Measurements from ENCODE around the gene ITPKA. TPM values are rescaled to one million over a fixed set of nuclear protein-coding genes. Genes with fewer than 3 reads are reported as not detected.
A peak's percentile ranks its signal among the peaks of the same experiment; 100 is the strongest.

ITPKA gene
- total and polyA plus RNA-seq, 7 experiments from 2014 or later: 0.20 to 0.97 (median 0.22) TPM; not detected in 4

DNA sequence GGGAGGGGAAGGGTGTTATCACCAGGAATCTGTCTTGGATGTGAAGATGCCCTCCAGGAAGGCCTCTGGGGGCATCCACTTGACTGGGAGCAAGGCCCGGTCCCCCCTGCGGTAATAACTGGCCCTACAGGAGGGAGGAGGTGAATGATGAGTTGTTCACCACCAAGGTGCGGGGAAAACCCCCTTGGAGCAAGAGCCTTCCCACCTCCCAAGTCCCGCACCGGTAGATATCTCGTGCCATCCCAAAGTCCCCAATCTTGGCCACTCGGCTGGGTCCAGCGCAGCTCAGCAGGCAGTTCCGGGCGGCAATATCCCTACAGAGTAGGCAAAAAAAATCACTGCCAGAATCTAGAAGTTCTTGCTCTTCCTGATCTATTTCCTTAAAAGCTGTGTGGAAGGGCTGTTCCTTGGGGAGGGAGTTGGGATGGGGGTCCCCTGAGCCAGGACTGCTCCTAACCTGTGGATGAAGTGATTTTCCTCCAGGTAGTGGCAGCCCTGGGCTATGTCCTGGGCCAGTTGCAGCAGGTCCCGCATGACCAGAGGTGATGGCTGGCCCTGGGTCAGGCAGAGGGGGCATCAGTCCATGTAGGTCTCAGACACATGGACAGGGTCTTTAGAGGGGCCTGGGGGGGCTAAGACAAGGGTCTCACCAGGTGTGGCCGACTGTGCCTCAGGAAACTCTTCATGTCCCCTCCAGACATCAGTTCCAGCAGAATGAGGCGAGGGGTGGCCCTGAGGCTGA, 11.2 kb downstream of the ITPKA start:
- Histone ChIP-seq H3K9me3 (ENCODE audit: control insufficient read depth in 2 of 3, low read length in 3 of 3) (no peaks in the 10 kb centered on the region), H3K4me3 (ENCODE audit: low read length) (no peak overlapping the region), H3K4me1 (ENCODE audit: control insufficient read depth in 2 of 2, insufficient read depth in 2 of 2, low read length in 2 of 2) (peaks cover 8 to 18% of the 10 kb centered on the region in 2 donors), H3K36me3 (ENCODE audit: control insufficient read depth in 2 of 3, insufficient read depth in 3 of 3, low read length in 3 of 3) (no peaks in the 10 kb centered on the region), H3K27ac (ENCODE audit: low read depth, low read length) (no peak overlapping the region), H3K27me3 (ENCODE audit: control insufficient read depth in 2 of 2, insufficient read depth in 2 of 2, low read length in 2 of 2) (peaks cover 0 to 14% of the 10 kb centered on the region in 2 donors)
- peaks cover 13 to 67% (median 14%) of the 10 kb centered on the region in 5 donors for H3K27me3 Mint-ChIP-seq
- CTCF ChIA-PET: no interaction called here
- peaks cover 0 to 26% (median 13%) of the 10 kb centered on the region in 7 donors for H3K4me1 Mint-ChIP-seq
- intact Hi-C loops (cut with micrococcal nuclease): loop anchor here in 1 of 2 donors (5.0 kb wide), 1 partner anchor 38 kb away; no protein-coding TSS in a partner anchor
- ATAC-seq (no peak), DNase-seq (no peak)
- H3K9me3 Mint-ChIP-seq: no peaks in the 10 kb centered on the region
- H3K4me3 Mint-ChIP-seq: no peak overlapping the region
- POLR2A ChIA-PET: no interaction called here
- H3K27ac Mint-ChIP-seq: no peak overlapping the region
- no peaks in the 10 kb centered on the region for H3K36me3 Mint-ChIP-seq

- Mint-ChIP-seq H3K4me3 (no peak overlapping the region), H3K36me3 (no peaks in the 10 kb centered on the region), H3K9me3 (no peaks in the 10 kb centered on the region), H3K27me3 (peaks cover 5 to 67% (median 18%) of the 10 kb centered on the region in 5 donors), H3K27ac (no peak overlapping the region), H3K4me1 (peaks cover 0 to 23% (median 15%) of the 10 kb centered on the region in 7 donors)
- Histone ChIP-seq H3K4me3 (ENCODE audit: low read length) (no peak overlapping the region), H3K9me3 (ENCODE audit: control insufficient read depth in 2 of 3, low read length in 3 of 3) (no peaks in the 10 kb centered on the region), H3K4me1 (ENCODE audit: control insufficient read depth in 2 of 2, insufficient read depth in 2 of 2, low read length in 2 of 2) (peaks cover 7 to 18% of the 10 kb centered on the region in 2 donors), H3K36me3 (ENCODE audit: control insufficient read depth in 2 of 3, insufficient read depth in 3 of 3, low read length in 3 of 3) (no peaks in the 10 kb centered on the region), H3K27me3 (ENCODE audit: control insufficient read depth in 2 of 2, insufficient read depth in 2 of 2, low read length in 2 of 2) (peaks cover 0 to 8% of the 10 kb centered on the region in 2 donors), H3K27ac (ENCODE audit: low read depth, low read length) (no peak overlapping the region)
- no peak for DNase-seq
- intact Hi-C loops (cut with micrococcal nuclease): no loop called here
- CTCF ChIA-PET: interaction anchor here (2.6 kb wide), 1 partner anchor 40 kb away, joined by 15 read pairs; no protein-coding TSS in a partner anchor
- ATAC-seq: no peak
- POLR2A ChIA-PET: interaction anchor here (0.5 to 0.7 kb wide), 2 partner anchors 25 to 321 kb away, joined by 3 to 5 read pairs; no protein-coding TSS in a partner anchor
Observed at GRCh38 chr15:41505776-41506175, 12.1 kb downstream of the ITPKA start.

DNA sequence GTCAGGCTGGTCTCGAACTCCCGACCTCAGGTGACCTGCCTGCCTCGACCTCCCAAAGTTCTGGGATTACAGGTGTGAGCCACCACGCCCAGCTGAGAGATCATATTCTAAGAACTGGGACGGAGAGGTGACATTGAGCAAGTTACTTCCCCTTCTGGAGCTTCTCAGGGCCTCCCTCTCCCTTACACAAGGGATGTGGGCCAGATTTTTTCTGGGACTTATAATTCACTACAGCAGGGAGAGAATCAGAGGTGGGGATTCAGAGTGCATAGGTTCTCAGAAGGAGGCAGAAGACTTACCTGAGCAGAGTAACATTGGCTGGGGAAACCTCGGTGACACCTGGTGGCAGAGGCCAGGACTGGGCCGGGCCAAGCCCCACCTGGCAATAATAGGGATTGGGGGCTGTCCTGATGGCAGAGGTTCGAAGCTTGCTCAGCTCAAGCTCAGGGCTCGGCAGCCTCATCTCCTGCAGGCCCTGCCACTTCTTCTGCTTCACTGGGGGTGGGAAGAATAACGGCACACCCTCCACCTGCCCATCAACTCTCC, 13.2 kb downstream of the ITPKA start:
- peaks cover 0 to 62% (median 13%) of the 10 kb centered on the region in 5 donors for H3K27me3 Mint-ChIP-seq
- POLR2A ChIA-PET: no interaction called here
- no peak overlapping the region for H3K4me3 Mint-ChIP-seq
- intact Hi-C loops (cut with micrococcal nuclease): loop anchor here in 1 of 2 donors (1.0 kb wide), 1 partner anchor 41 kb away; no protein-coding TSS in a partner anchor
- H3K9me3 Mint-ChIP-seq: no peaks in the 10 kb centered on the region
- no peaks in the 10 kb centered on the region for H3K36me3 ChIP-seq (ENCODE audit: control insufficient read depth in 2 of 3, insufficient read depth in 3 of 3, low read length in 3 of 3)
- H3K9me3 ChIP-seq (ENCODE audit: control insufficient read depth in 2 of 3, low read length in 3 of 3): no peaks in the 10 kb centered on the region
- H3K27ac ChIP-seq (ENCODE audit: low read depth, low read length): no peak overlapping the region
- ATAC-seq (no peak), DNase-seq (no peak)
- peaks cover 3 to 10% of the 10 kb centered on the region in 2 donors for H3K4me1 ChIP-seq (ENCODE audit: control insufficient read depth in 2 of 2, insufficient read depth in 2 of 2, low read length in 2 of 2)
- H3K4me1 Mint-ChIP-seq: peaks cover 0 to 16% (median 10%) of the 10 kb centered on the region in 7 donors
- no peak overlapping the region for H3K27ac Mint-ChIP-seq
- H3K36me3 Mint-ChIP-seq: no peaks in the 10 kb centered on the region
- CTCF ChIA-PET: interaction anchor here (2.6 kb wide), 1 partner anchor 41 kb away, joined by 15 read pairs; no protein-coding TSS in a partner anchor
- no peak overlapping the region for H3K4me3 ChIP-seq (ENCODE audit: low read length)
- H3K27me3 ChIP-seq (ENCODE audit: control insufficient read depth in 2 of 2, insufficient read depth in 2 of 2, low read length in 2 of 2): peaks cover 0 to 3% of the 10 kb centered on the region in 2 donors

GRCh38 chr15:41507820-41508290, 14.2 kb downstream of the ITPKA start:
- CTCF ChIA-PET: interaction anchor here (0.5 to 2.6 kb wide), 2 partner anchors 42 to 408 kb away, joined by 5 to 15 read pairs; no protein-coding TSS in a partner anchor
- Histone ChIP-seq H3K9me3 (ENCODE audit: control insufficient read depth in 2 of 3, low read length in 3 of 3) (no peaks in the 10 kb centered on the region), H3K36me3 (ENCODE audit: control insufficient read depth in 2 of 3, insufficient read depth in 3 of 3, low read length in 3 of 3) (no peaks in the 10 kb centered on the region), H3K4me1 (ENCODE audit: control insufficient read depth in 2 of 2, insufficient read depth in 2 of 2, low read length in 2 of 2) (peaks cover 9 to 13% of the 10 kb centered on the region in 2 donors), H3K27me3 (ENCODE audit: control insufficient read depth in 2 of 2, insufficient read depth in 2 of 2, low read length in 2 of 2) (peaks cover 8 to 9% of the 10 kb centered on the region in 2 donors), H3K27ac (ENCODE audit: low read depth, low read length) (no peak overlapping the region), H3K4me3 (ENCODE audit: low read length) (no peak overlapping the region)
- Mint-ChIP-seq H3K36me3 (no peaks in the 10 kb centered on the region), H3K4me1 (peaks cover 2 to 17% (median 12%) of the 10 kb centered on the region in 7 donors), H3K27me3 (peaks cover 10 to 64% (median 19%) of the 10 kb centered on the region in 5 donors), H3K27ac (no peak overlapping the region), H3K9me3 (no peaks in the 10 kb centered on the region), H3K4me3 (no peak overlapping the region)
- DNase-seq (no peak), ATAC-seq (no peak)
- POLR2A ChIA-PET: no interaction called here
- intact Hi-C loops (cut with micrococcal nuclease): loop anchor here in 1 of 2 donors (1.0 kb wide), 1 partner anchor 42 kb away; no protein-coding TSS in a partner anchor

GRCh38 chr15:41510728-41511127, 17.1 kb downstream of the ITPKA start:
- Mint-ChIP-seq H3K27me3 (peaks cover 15 to 57% (median 17%) of the 10 kb centered on the region in 5 donors), H3K27ac (no peak overlapping the region), H3K4me1 (peaks cover 16 to 26% (median 24%) of the 10 kb centered on the region in 7 donors), H3K9me3 (no peaks in the 10 kb centered on the region), H3K4me3 (peak overlapping the region in 3 of 10 donors; percentile 17 to 50 (median 39)), H3K36me3 (peaks cover 0 to 2% (median 0%) of the 10 kb centered on the region in 5 donors)
- H3K9me3 ChIP-seq (ENCODE audit: control insufficient read depth in 2 of 3, low read length in 3 of 3): no peaks in the 10 kb centered on the region
- H3K27ac ChIP-seq (ENCODE audit: low read depth, low read length): no peak overlapping the region
- CTCF ChIA-PET: no interaction called here
- H3K36me3 ChIP-seq (ENCODE audit: control insufficient read depth in 2 of 3, insufficient read depth in 3 of 3, low read length in 3 of 3): no peaks in the 10 kb centered on the region
- peaks cover 9 to 22% of the 10 kb centered on the region in 2 donors for H3K4me1 ChIP-seq (ENCODE audit: control insufficient read depth in 2 of 2, insufficient read depth in 2 of 2, low read length in 2 of 2)
- peaks cover 8 to 18% of the 10 kb centered on the region in 2 donors for H3K27me3 ChIP-seq (ENCODE audit: control insufficient read depth in 2 of 2, insufficient read depth in 2 of 2, low read length in 2 of 2)
- POLR2A ChIA-PET: interaction anchor here (1.0 kb wide), 1 partner anchor 33 kb away, joined by 3 read pairs; the partner anchor contains the start of gene RPAP1
- no peak for ATAC-seq
- DNase-seq: no peak
- intact Hi-C loops (cut with micrococcal nuclease): no loop called here
- no peak overlapping the region for H3K4me3 ChIP-seq (ENCODE audit: low read length)

- H3K9me3 Mint-ChIP-seq: no peaks in the 10 kb centered on the region
- H3K27ac Mint-ChIP-seq: no peak overlapping the region
- H3K4me1 Mint-ChIP-seq: peaks cover 16 to 26% (median 24%) of the 10 kb centered on the region in 7 donors
- DNase-seq: no peak
- H3K4me3 ChIP-seq (ENCODE audit: low read length): no peak overlapping the region
- intact Hi-C loops (cut with micrococcal nuclease): no loop called here
- ChIA-PET CTCF (no interaction called here), POLR2A (no interaction called here)
- H3K4me1 ChIP-seq (ENCODE audit: control insufficient read depth in 2 of 2, insufficient read depth in 2 of 2, low read length in 2 of 2): peaks cover 9 to 22% of the 10 kb centered on the region in 2 donors
- ATAC-seq: no peak
- no peak overlapping the region for H3K27ac ChIP-seq (ENCODE audit: low read depth, low read length)
- H3K9me3 ChIP-seq (ENCODE audit: control insufficient read depth in 2 of 3, low read length in 3 of 3): no peaks in the 10 kb centered on the region
- peaks cover 0 to 4% (median 0%) of the 10 kb centered on the region in 5 donors for H3K36me3 Mint-ChIP-seq
- no peaks in the 10 kb centered on the region for H3K36me3 ChIP-seq (ENCODE audit: control insufficient read depth in 2 of 3, insufficient read depth in 3 of 3, low read length in 3 of 3)
- peaks cover 8 to 18% of the 10 kb centered on the region in 2 donors for H3K27me3 ChIP-seq (ENCODE audit: control insufficient read depth in 2 of 2, insufficient read depth in 2 of 2, low read length in 2 of 2)
- H3K27me3 Mint-ChIP-seq: peaks cover 15 to 57% (median 17%) of the 10 kb centered on the region in 5 donors
- H3K4me3 Mint-ChIP-seq: peak overlapping the region in 2 of 10 donors; percentile 75 to 84
Observed at GRCh38 chr15:41511331-41511898, 17.7 kb downstream of the ITPKA start.
